GM19099 (cell line): ENCODE data around the gene FAM47E.

Source experiments
- POLR2A ChIP-seq: IDR thresholded peaks from 3 replicates; pipeline ENCODE4 v1.6.1; 2011; ENCODE audit warnings: low read depth; ENCODE audit not compliant: insufficient read length; ENCODE audit errors: extremely low read depth

FAM47E gene

DNA sequence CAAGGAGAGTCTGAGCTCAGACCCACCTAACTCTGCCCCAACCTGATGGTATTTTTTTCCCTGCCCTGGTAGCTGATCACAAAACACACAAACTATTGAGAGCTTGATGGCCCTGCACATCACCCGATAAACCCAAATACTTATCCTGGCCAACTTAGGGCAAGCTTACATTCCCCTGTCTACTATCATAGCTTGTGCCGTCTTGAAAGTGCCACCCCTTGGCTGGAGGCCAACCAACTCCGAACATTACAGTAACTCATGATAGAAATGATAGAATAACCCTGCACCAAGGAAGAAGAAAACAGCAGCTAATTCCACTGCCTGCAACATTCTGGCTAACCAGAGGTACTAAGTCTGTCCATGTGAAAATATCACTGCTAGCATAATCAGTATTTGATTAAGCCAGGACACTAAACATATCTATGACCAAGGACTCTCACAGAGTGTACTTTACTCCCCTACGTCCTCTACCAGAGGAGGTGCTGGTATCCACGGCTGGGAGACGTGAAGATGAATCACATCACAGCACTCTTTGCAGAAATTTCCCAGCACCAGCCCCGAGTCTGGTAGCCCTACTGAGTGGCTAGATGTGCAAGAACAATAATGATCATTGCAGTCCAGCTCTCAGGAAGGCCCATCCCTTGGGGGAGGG lies 63.9 kb downstream of the FAM47E start:
- no peak for TF ChIP-seq POLR2A

DNA sequence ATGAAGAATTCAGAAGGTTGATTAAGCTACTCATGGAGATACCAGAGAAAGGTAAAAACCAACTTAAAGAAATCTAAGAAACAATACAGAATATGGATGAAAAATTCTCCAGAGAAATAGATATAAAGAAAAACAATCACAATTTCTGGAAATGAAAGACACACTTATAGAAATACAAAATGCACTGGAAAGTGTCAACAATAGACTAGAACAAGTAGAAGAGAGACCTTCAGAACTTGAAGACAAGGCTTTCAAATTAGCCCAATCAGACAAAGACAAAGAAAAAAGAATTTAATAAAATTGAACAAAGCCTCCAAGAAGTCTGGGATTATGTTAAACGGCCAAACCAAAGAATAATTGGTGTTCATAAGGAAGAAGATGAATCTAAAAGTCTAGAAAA lies 64.6 kb downstream of the FAM47E start:
- no peak for TF ChIP-seq POLR2A

DNA sequence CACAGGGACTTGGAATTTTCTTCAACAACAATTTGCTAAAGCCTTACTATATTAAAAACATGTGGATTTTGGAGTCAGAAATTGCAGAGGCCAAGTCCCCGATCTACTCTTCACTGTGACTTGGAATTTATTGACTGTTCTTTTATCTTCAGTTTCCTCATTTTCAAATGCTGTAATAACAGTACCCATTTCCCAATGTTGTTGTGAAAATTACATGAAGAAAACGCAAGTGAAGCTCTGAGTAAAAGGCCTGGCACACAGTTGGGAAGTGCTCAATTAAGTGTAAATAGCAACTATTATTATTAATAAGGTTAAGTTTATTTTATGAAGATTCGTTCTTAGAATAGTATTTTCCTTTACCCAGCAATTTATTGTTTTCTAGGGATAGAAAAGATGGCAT lies 70.7 kb downstream of the FAM47E start:
- TF ChIP-seq POLR2A = no peak

DNA sequence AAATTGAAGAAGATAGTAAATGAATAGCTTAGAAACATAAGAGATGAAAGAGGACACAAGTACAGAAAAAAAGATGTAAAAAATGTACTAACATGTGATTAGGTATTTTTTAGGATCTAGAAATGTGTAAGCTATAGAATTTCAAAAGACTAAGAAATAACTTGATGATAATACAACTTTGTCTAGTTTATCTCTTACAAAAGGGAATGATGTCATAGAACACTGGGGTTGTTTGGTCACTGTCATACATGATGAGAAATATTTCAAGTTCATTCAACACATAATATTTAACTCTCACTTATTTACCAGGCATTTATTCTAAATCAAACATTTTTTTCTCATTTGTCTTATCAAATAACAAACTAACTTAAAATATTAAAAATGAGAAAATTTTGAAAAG lies 73.6 kb downstream of the FAM47E start:
- TF ChIP-seq POLR2A = no peak

DNA sequence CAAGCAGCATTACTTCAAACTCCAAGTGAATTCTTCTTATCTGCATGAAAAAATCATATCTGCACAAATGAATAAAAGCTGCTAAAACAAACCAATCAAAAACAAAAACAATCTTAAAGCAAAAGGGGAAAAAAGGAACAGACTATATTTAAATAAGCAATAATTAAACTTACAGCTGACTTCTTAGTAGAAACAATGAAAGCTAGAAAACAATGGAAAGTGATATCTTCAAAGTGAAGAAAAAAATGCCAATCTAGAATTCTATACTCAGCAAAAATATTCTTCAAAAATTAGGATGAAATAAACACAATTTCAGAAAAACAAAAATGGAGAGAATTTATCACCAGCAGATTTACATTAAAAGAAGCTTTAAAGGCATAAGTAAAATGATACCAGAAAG lies 75.0 kb downstream of the FAM47E start:
- no peak for TF ChIP-seq POLR2A
